Mucosa of gallbladder (tissue), 1 donor: ENCODE data around the gene SWAP70. TPM values are rescaled to one million over a fixed set of nuclear protein-coding genes. Genes with fewer than 3 reads are reported as not detected.
"Not testable (repeated sequence)": the region's sequence is repeated elsewhere in the genome, so short reads cannot be mapped to it uniquely, and the experiment has no call there.

Experiments used
- DNase-seq: peaks from one replicate; pipeline ENCODE4 v3.0.0-alpha.2; 2020; ENCODE audit warnings: low spot score
- total RNA-seq: library from RNA; stranded (reverse); gene quantifications from one replicate; pipeline ENCODE4 v1.2.1, GENCODE V29; 2021
- donor health status: DM: no; HTN: no; CAD: no.

The SWAP70 gene
- total RNA-seq, 1 donor from 2014 or later = 24.3 TPM

DNA sequence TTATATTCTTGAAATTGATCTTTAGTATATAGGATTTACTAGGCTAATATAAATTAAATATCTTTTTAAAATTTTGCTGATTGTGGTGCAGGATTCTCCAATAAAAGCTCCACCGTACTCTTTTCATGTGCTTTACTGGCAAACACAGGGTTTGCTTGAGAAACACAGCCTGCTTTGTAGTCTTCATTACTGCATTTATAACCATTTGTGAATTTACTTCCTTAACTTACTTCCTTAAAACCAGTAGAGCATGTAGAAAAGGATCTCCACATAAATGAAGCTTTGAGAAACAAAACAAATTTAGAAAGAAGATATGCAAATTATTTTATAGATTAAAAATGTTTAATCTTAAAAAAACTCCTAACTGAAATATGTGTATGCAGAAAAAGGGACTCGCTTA, 28.8 kb downstream of the SWAP70 start:
- DNase-seq = no peak

DNA sequence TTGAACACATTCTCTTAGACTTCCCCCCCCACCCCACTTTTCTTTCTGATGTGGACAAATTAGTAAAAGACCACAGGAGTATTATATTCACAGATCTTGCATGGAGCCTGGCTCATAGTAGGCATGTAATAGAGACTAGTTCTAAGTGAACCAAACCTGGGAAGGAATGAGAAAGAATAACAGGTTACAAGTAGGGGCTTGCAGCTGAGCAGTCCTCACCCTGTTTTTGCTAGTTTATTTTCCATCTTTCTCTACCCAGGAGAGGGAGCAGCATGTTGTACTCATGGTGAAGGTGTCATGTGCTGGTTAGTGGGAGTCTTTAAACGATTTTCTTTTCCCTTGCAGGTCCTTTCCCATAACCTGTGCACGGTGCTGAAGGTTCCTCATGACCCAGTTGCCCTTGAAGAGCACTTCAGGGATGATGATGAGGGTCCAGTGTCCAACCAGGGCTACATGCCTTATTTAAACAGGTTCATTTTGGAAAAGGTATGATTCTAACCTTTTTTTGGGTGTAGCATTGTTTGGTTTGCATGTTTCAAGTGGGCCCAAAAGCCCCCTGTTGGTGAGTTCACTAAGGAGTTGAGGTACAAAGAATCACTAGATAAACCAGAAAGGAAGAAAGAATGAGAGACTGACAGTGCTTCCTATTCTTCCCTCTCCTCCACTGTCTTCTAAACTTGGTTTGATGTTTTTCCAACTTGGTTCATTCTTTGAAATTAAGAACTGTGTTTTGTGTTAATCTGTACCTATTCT, 30.1 kb downstream of the SWAP70 start:
- DNase-seq = no peak

DNA sequence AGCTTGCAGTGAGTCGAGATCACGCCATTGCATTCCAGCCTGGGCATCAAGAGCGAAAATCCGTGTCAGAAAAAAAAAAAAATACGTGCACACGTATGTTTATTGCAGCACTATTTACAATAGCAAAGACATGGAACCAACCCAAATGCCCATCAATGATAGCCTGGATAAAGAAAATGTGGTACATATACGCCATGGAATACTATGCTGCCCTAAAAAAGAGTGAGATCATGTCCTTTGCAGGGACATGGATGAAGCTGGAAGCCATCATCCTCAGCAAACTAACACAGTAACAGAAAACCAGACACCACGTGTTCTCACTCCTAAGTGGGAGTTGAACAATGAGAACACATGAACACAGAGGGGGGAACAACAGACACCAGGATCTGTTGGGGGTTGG, 31.4 kb downstream of the SWAP70 start:
- not testable (repeated sequence) for DNase-seq

DNA sequence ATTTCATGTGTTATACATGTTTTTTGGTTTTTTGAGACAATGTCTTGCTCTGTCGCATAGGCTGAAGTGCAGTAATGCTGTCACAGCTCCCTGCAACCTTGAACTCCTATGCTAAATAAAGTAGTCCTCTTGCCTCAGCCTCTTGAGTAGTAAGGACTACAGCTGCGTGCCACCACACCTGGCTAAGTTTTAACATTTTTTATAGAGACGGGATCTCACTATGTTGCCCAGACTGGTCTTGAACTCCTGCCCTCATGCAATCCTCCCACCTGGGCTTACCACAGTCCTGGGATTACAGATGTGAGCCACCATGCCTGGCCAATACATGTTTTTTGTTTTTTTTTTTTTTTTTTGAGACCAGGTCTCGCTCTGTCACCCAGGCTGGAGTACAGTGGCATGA, 33.9 kb downstream of the SWAP70 start:
- DNase-seq = no peak

DNA sequence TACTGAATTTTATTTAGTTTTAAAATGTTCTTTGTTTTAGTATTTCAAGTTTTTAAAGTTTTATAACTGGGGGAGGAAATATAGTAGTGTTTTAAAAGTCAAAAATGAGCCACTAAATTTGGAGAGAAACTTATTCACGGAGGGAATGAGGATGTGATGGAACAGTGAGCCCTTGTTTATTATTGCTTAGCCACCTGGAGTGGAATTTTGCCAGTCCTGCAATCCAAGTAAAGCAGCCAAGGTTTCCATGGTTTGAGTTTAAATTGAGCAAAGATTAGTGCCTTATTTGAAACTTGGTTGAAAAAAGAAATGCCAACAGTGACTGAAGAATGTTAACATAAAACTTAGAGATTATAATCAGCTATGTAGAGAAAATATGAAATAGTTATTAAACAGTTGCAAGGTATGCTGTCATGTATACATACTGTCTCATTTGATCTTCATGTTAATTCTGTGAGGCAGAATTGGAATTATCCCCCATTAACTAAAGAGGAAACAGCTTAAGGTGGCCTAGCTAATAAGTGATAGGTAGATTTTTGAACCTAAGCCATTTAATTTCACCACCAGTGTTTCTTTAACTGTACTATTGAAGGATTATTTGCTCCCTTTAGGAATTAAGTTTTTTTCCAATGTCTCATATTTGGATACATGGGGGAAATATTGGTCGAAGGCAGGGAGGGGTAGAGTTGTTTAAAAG, 36.4 kb downstream of the SWAP70 start:
- no peak for DNase-seq

DNA sequence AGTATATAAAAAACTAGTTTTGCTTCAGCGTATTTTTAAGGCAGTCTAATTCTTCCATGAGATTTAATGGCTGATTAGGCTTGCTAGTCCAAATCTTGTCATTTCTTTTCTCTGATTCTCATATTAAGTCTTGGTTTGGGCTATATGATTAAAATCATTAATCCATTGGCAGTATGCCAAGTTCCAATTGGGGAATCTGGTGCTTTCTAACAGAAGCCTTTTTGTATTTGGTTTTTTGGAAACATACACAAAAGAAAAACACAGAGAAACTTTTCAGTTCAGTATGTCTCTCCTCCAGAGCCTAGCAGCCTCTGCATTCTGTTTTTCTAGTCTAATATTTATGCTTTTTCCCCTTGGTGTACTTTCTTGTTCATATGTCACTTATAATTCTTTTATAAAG, 37.9 kb downstream of the SWAP70 start:
- no peak for DNase-seq

DNA sequence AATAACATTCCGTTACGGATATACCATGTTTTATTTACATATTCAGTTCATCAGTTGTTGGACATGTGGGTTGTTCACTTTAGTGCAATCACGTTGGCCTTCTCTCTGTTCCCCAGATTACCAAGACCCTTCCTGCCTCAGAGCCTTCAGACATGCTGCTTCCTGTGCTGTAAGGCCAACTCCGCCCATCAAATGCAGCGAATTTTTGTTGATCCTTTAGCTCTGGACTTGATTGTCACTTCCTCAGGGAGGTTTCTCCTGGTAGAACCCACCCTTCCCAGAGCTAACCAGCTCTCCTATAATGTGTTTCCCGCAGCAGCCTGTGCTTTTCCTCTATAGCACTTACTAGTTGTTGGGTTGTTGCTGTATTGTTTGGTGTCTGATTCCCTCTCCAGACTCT, 39.4 kb downstream of the SWAP70 start:
- DNase-seq = no peak

DNA sequence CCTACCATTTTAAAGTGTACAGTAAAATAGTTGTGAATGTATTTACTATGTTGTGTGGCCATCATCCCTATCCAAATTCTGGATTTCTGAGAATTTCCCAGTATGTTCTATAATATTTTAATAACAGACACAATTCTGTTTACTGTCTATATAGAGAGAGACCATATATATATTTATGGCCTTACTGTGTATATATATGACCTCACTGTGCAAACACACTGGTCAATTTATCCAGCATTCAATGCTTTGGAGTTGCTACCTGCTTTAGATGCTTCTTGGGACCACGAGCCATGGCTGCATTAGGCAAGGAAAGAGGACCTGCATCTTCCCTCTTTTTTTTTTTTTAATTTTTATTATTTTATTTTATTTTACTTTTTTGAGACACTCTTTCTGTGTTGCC, 40.2 kb downstream of the SWAP70 start:
- no peak for DNase-seq

DNA sequence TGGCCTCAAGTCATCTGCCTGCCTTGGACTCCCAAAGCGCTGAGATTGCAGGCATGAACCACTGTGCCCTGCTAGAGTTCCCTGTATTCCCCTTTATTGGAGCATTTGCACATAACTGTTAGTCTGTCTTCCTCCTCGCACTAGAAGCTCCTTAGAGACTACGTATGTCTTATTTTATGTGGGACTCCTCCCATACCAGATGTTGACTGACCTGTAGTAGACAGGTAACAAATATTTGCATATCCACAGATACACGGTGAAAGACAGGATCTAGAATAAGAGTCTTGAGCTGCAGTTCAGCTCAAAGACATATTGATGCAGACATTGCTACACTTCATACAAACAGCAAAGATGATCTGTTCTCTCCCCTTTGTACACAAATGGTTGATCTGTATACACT, 40.7 kb downstream of the SWAP70 start:
- no peak for DNase-seq

DNA sequence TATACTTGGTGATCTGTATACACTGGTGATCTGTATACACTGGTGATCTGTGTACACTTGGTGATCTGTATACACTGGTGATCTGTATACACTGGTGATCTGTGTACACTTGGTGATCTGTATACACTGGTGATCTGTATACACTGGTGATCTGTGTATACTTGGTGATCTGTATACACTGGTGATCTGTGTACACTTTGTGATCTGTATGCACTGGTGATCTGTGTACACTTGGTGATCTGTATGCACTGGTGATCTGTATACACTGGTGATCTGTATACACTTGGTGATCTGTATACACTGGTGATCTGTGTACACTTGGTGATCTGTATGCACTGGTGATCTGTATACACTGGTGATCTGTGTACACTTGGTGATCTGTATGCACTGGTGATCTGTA, 41.5 kb downstream of the SWAP70 start:
- DNase-seq = not testable (repeated sequence)

DNA sequence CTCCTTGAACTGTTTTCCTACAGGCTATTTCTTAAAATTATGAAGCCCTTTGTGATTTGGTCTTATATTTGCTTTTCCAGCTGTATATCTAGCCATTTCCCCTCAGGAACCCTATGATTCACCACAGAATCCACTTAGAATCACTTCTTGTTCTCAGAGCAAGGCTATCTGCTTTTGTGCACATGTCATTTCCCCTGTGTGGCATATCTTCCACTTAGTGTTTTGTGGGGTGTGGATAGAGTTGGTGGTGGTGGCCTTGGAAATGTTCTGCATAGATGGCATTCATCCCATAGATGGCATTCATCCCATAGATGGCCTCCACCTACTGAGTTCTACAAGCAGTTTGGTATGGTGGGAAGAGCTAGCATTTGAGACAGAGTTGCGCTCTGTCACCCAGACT, 44.7 kb downstream of the SWAP70 start:
- DNase-seq = no peak

DNA sequence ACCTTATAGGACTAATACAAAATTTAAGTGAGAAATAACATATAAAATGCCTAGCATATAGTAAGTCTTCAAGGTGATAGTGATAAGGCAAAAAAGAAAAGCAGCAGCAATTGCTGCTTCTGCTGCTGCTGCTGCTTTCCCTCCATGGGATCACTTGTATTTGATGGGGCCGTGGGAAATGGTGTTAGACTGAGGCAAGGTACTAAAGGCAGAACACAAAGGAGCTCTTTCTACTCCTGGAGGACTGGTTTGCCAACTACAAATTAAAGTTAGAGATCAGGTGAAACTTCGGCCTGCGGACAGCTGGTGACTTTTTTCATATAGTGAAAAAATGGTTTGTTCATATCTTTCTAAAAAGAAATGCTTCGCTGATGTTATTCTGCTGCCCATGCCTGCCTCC, 46.3 kb downstream of the SWAP70 start:
- no peak for DNase-seq

DNA sequence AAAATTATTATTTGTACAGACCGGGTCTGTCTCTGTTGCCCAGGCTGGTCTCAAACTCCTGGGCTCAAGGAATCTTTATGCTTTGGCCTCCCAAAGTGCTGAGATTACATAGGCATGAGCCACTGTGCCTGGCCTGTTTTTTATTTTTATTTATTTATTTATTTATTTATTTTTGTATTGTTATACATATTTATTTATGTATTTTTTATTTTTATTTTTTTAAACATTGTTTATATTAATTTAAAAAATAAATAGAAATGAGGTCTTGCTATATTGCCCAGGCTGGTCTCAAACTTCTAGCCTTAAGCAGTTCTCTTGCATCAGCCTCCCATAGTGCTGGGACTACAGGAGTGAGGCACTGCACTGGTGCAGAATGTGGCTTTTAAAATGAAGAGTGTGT, 47.0 kb downstream of the SWAP70 start:
- DNase-seq = no peak

DNA sequence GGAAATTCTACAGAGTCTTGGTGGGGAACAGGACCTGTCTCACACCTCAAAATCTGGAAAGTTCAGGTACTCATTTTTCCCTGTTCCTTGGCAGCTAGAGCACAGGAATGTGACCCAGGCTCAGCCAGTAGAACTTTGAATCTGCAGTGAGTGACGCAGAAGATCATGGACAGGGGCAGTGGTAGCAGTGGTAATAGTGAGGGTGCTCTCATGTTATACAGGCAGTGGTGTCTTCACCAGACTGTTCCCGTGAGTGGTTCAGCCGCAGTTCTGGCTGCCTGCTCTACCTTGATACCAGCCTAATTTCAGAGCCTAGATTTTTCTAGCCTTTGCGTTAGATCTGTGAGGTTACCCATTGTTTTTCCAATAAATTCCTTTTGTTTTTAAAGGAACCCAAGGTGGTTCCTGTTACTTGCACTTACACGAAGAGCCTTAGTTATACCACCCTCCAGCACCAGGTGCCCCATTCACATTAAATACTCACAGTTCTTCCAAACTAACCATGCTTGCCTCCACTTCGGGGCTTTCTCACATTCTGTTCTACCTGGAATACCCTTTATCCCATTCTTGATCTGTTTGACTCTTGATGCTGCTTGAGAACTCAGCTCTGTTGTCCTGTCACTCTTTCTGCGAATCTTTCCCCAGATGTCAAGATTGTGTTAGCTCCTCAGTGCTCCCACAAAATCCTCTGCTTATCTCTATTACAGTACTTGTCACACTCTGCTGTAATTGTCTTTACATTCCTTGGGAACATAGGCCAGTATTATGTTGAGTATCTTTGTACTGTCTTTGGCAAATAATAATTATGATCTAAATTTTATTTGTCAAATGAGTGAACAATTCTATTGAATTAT, 47.8 kb downstream of the SWAP70 start:
- DNase-seq = no peak

DNA sequence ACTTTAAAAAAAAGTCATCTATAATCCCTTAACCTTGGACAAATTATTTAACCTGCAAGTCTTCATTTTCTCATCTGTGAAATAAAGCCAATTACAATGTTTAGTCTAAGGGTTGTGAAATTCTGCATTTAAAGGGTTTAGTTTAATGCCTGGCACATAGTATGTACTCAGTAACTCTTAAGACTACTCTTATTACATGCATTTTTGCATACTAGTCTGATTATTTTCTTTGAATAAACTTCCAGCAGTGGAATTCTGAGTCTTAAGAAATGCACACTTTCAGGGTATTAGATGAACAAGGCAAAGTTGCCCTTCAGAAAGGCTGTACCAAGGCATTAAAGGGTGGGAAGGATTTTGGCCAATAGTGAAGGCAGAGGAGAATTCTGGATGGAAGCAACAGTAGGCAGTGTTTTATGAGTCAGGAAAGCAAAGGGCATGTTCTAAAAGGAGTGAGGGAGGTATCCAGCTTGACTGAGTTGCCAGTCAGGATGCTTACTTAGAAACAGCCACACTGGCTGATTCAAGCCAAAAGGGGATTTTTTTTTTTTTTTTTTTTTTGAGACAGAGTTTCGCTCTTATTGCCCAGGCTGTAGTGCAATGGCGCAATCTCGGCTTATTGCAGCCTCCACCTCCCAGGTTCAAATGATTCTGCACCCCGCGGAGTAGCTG, 50.5 kb downstream of the SWAP70 start:
- DNase-seq = no peak

DNA sequence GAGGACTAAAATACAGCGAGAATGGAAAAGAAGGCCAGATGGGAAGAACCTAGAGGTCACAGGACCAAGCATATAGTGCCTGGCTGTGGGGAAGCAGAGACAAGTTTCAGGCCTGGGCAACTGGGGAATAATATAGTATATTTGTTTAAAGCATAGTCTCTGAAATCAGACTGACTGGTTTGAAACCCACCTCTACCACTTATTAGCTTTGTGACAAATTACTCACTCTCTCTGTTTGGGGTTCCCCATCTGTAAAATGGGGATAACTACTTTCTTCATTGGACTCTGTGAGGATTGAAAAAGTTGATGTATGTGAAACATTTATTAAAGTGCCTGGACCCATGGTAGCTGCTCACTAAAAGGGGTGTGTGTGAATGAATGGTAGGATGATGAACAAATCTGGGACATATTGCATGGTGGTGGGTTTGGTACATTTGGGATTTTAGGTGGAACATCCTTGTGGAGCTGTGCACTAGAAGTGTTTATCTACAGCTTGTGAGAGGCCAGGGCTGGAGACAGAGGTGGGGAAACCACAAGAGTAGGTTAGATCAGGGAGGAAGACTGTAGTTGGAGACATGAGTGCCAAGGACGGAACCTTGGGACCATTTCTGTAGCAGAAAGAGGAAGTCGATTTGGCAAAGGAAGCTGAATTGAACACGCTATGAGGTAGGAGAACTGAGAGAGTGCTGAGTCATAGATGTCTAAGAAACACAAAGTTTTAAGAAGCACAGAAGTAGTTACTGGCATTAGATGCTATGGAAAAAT, 52.6 kb downstream of the SWAP70 start:
- DNase-seq = no peak

DNA sequence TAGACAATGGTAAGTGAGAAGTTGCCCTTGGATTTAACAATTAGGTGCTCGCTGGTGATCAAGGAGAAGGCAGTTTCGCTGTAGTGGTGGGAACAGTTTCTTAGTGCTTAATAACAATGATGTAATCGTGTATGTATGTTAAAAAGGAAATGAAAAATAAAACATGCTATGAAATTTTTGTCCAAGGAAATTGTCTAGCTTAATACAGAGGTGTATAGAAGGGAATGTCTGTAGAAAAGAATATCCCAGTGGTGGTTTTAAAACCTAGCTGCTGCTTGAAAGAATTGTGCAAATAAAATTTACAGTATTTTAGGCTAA, 53.1 kb downstream of the SWAP70 start:
- DNase-seq = no peak

DNA sequence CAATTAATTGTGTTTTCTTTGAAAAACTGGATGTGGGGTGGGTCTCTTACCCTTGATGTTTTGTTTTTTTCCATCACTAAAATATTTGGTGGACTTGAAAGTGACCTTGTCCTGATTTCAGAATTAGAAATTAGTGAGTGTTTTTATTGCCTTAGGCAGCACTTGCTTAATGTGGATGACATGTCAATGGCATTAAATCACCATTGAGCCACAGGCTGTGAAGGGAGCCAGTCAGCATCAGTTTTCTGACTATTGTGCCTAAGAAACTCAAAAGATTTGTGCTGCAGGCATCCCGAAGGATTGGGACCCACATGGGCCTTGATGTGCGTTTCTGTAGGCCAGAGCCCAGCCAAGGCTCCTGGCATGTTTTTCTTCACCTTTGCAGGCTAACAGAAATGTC, 53.8 kb downstream of the SWAP70 start:
- no peak for DNase-seq

DNA sequence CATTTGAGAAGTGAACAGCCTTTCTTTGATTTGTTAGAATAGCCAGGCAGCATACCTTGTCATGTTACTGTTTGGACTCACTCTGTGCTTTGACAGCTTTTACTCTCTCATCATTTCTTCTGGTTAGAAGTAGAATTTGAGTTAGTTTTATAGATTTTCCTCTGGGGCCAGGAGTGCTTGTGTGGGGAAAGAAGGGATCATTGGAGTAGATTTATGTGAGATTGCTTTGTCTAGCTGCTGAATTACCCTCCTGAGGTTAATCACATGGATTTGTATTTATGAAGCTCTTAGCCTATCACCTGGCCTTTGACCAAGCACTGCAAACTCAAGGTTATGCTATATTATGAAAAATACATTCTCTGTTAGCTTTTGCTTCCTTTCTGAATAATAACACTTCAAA, 54.3 kb downstream of the SWAP70 start:
- no peak for DNase-seq

DNA sequence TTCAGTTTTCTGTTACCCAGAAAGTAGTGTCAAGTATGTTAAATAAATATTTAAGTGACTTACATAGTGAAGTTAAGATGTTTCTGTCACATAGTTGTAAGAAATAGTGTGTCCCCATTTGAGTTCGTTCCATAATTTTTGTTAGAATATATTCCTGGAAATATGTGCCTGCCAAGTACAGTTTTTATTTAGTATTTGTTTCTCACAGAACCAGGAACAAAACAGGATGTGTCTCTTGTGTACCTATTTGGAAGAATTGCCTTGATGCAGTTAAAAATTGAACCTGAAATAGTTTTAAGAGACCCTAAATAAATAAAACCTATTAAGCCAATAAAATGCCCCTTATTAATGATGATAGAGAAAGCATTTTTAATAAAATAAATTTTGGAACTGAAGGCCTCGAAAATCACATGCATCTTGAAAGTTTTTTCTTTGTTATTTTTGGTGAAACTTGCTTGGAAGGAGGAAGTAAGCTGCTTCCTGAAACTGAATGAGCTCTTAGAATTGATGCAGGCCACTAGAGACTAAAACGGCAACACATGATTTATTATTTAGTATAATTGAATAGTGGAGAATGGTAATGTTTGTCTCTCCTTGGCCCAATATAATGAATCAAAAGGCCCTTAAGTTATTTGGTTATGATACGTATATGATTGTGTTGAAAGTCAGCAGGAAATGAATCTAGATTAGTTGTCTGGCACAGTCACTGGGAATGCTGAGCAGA, 55.9 kb downstream of the SWAP70 start:
- DNase-seq = no peak

DNA sequence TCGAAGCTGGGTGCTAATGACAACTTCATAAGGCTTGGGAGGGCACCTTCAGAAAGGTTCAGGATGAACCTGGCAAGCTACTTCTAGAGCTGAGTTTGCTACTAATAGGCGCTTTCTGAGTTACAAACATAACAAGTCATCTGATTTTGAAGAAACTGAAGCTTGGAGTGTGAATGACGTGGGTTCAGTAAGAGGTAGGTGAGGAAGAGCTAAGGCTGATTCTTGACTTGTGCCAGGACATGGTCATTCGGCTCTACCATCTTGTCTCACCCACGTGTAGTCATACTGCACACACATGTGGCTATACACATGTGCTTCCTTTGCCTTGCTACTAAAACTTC, 56.4 kb downstream of the SWAP70 start:
- no peak for DNase-seq
